Activated T-helper 17 cell treated with anti-CD3 and anti-CD28 coated beads, Interleukin-2, amount 50 U/mL, for 72 hours (primary cell): ENCODE data around the gene PLEKHA7. TPM values are rescaled to one million over a fixed set of nuclear protein-coding genes. Genes with fewer than 3 reads are reported as not detected.
"Not testable (repeated sequence)": the region's sequence is repeated elsewhere in the genome, so short reads cannot be mapped to it uniquely, and the experiment has no call there.

Experiments used
- ATAC-seq: fragments of 150-1000 bp; cut with Tn5 transposase; replicated peaks from 2 replicates; pipeline ENCODE4 v1.10.0; 2021; ENCODE audit warnings: mild to moderate bottlenecking, moderate library complexity
- H3K27ac Mint-ChIP-seq: one replicate; pipeline ENCODE4 v1.8.0; 2022; ENCODE audit warnings: mixed read lengths
- H3K27me3 Mint-ChIP-seq: one replicate; pipeline ENCODE4 v1.8.0; 2022; ENCODE audit warnings: mixed read lengths
- H3K36me3 Mint-ChIP-seq: one replicate; pipeline ENCODE4 v1.8.0; 2022; ENCODE audit warnings: low read depth, mild to moderate bottlenecking, mixed read lengths
- H3K4me1 Mint-ChIP-seq: one replicate; pipeline ENCODE4 v1.8.0; 2022; ENCODE audit warnings: mixed read lengths
- H3K4me3 Mint-ChIP-seq: one replicate; pipeline ENCODE4 v1.8.0; 2022; ENCODE audit warnings: mild to moderate bottlenecking, mixed read lengths
- H3K9me3 Mint-ChIP-seq: one replicate; pipeline ENCODE4 v1.8.0; 2022; ENCODE audit warnings: mixed read lengths
- total RNA-seq, 2 donors: library from RNA; stranded (reverse); gene quantifications; one replicate each; pipeline ENCODE4 v1.2.3, GENCODE V29; 2022

PLEKHA7 gene
- total RNA-seq, 2 donors from 2014 or later: 2.7 to 35.2 TPM

- Mint-ChIP-seq H3K9me3 (no peaks in the 10 kb centered on the region), H3K36me3 (peaks cover 5% of the 10 kb centered on the region), H3K4me1 (peaks cover 4% of the 10 kb centered on the region), H3K4me3 (peak overlapping the region; percentile 88), H3K27ac (peak overlapping the region; percentile 86), H3K27me3 (peaks cover 13% of the 10 kb centered on the region)
- ATAC-seq: peak; percentile 48
Observed at GRCh38 chr11:17014833-17015626, 816 bp upstream of the PLEKHA7 start.

DNA sequence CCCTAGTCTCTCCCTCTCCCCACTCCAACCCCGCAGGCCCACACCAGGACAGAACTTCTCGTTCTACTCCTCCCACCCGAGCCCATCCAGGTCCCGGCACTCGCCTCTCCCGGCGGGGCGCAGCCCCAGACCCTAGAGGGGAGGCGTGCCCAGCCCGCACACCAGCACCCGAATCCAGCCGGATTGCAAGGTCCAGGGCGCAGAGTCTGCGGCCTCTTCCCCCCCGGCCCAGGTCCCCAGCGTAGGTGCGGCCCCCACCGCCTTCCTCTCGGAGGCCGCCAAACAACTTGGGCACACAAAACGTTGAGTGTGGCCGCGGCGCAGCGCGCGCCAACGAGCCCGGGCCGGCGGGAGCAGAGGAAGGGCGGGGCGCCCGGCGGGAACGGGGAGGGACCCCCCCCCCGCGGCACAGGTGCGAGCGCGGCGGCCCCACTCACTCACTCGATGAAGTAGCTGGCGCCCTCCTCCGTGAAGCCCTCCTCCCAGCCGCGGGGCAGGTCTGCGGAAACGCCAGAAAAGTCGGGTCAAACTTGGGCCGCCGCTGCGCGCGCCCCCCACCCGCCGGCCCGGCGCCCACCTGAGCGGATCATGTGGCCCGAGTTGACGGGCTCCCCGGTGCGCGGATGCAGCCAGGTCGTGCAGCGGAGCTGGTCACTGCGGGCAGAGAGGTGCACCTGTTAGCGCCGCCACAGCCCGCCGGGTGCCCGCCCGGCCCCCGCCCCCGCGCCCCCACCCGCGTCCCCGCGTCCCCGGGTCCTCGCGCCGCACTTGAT lies 480 bp downstream of the PLEKHA7 start:
- Mint-ChIP-seq H3K27me3 (peaks cover 13% of the 10 kb centered on the region), H3K27ac (no peak overlapping the region), H3K9me3 (no peaks in the 10 kb centered on the region), H3K4me1 (peaks cover 4% of the 10 kb centered on the region), H3K4me3 (no peak overlapping the region), H3K36me3 (peaks cover 5% of the 10 kb centered on the region)
- peak; percentile 34 for ATAC-seq

DNA sequence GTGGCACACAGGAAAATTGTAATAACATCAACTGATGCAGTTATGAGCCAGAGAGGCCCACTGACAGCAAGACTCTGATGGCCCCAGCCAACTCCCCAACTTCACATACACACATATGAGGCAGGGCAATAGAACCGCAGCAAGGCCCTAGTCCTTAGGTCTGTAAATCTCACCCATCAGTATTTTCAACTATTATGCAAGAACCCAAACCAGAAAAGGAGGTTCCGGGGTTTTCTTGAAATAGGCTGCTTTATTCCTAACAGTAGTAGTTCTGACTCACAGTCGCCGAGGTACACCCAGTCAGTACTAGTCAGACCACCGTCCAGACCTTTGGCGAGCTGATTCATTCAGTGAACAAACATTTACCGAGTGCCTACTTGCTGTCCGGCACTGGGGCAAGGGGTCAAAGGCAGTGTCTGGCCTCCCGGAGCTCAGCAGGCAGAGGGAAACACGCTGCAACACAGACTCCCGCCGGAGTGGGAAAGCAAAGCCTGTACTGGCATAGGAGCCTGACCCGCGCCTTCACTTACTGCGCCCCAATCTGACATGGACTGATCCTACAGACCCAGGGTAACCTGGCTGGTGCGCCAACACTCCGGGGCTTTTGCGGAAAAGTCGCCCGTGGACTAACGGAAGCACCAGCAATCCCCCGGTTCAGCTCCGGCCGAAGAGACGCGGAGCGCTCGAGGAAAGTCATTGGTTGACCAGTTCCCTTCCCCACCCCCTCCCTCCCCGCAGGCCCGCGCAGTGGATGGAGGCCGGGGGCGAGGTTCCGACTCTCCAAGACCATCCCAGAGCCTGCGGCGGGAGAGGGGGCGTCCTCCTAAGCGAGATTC lies 1.3 kb downstream of the PLEKHA7 start:
- no peak overlapping the region for H3K27ac Mint-ChIP-seq
- no peaks in the 10 kb centered on the region for H3K9me3 Mint-ChIP-seq
- peaks cover 4% of the 10 kb centered on the region for H3K4me1 Mint-ChIP-seq
- peaks cover 13% of the 10 kb centered on the region for H3K27me3 Mint-ChIP-seq
- no peak overlapping the region for H3K4me3 Mint-ChIP-seq
- peaks cover 5% of the 10 kb centered on the region for H3K36me3 Mint-ChIP-seq
- peak; percentile 55 for ATAC-seq

DNA sequence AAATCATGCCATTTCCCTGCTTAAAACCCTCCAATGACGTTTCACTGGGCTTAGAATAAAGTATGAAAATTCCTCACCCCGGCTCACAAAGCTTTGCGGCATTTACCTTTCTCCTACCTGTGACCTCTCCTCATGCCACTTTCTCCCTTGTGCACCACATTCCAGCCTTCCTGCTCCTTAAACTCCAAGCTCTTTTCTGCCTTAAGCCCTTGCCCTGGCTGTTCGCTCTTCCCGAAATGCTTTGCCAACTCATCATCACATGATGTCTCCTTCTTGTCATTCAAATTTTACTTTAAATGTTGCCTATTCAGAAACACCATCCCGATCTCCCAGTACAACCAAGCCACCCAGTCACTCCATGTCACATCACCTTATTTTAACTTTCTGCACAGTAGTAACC lies 2.0 kb downstream of the PLEKHA7 start:
- H3K4me1 Mint-ChIP-seq: peaks cover 4% of the 10 kb centered on the region
- peaks cover 13% of the 10 kb centered on the region for H3K27me3 Mint-ChIP-seq
- no peak overlapping the region for H3K4me3 Mint-ChIP-seq
- no peak overlapping the region for H3K27ac Mint-ChIP-seq
- H3K9me3 Mint-ChIP-seq: no peaks in the 10 kb centered on the region
- no peak for ATAC-seq
- peaks cover 5% of the 10 kb centered on the region for H3K36me3 Mint-ChIP-seq

GRCh38 chr11:17010851-17011420 lies 3.3 kb downstream of the PLEKHA7 start:
- ATAC-seq: no peak
- Mint-ChIP-seq H3K4me1 (peaks cover 4% of the 10 kb centered on the region), H3K27me3 (peaks cover 9% of the 10 kb centered on the region)

GRCh38 chr11:17008099-17008498 lies 6.1 kb downstream of the PLEKHA7 start:
- no peak overlapping the region for H3K27ac Mint-ChIP-seq
- H3K9me3 Mint-ChIP-seq: no peaks in the 10 kb centered on the region
- H3K4me1 Mint-ChIP-seq: no peaks in the 10 kb centered on the region
- no peaks in the 10 kb centered on the region for H3K36me3 Mint-ChIP-seq
- H3K4me3 Mint-ChIP-seq: no peak overlapping the region
- no peak for ATAC-seq
- no peaks in the 10 kb centered on the region for H3K27me3 Mint-ChIP-seq

More at GRCh38 chr11:17010851-17011420, 3.3 kb downstream of the PLEKHA7 start:
- Mint-ChIP-seq H3K4me3 (no peak overlapping the region), H3K27ac (no peak overlapping the region), H3K36me3 (peaks cover 5% of the 10 kb centered on the region), H3K9me3 (no peaks in the 10 kb centered on the region)

DNA sequence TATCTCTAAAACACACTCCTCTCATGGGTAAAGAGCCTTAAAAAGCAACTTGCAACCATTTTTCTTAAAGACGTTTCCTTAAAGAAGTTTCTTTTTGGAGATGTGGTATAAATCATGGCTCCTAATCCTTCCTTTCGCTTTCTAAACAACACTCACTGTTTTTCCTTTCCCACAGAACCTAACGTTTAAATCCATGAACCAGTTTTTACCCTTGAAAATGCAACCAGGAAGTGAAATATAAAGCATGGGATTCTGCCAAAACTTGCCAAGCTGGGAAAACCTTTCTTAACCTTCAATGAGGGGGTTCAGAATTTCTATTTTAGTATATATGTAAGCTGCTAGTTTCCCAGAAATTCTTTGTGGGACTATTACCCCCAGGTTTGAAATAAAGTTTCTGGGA lies 8.6 kb downstream of the PLEKHA7 start:
- Mint-ChIP-seq H3K9me3 (no peaks in the 10 kb centered on the region), H3K27me3 (no peaks in the 10 kb centered on the region), H3K36me3 (no peaks in the 10 kb centered on the region), H3K27ac (no peak overlapping the region), H3K4me3 (no peak overlapping the region), H3K4me1 (no peaks in the 10 kb centered on the region)
- no peak for ATAC-seq

DNA sequence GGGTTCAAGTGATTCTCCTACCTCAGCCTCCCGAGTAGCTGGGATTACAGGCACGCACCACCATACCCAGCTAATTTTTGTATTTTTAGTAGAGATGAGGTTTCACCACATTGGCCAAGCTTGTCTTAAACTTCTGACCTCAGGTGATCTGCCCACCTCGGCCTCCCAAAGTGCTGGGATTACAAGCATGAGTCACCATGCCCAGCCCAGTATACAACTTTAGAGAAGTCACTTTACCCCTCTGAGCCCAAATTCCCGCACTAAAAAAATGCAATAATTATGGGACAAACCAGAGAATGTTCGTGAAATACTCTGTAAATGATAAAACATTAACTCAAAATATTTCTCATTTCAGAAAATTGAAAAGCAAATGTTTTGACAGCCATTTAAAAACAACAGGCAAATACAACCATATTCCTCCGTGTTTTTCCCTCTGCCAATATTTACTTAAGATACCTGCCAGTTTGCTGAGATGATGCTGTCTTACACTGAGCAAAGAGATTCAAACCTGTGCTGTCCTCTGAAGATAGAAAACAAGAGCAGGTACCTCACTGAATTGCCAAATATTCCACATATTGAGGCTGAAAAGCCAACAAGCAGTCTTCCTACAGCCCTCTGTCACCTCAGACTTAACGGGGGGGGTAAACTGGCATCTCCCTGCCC lies 9.6 kb downstream of the PLEKHA7 start:
- ATAC-seq: no peak
- Mint-ChIP-seq H3K36me3 (no peaks in the 10 kb centered on the region), H3K27me3 (no peaks in the 10 kb centered on the region), H3K4me3 (no peak overlapping the region), H3K9me3 (no peaks in the 10 kb centered on the region), H3K27ac (no peak overlapping the region), H3K4me1 (no peaks in the 10 kb centered on the region)

DNA sequence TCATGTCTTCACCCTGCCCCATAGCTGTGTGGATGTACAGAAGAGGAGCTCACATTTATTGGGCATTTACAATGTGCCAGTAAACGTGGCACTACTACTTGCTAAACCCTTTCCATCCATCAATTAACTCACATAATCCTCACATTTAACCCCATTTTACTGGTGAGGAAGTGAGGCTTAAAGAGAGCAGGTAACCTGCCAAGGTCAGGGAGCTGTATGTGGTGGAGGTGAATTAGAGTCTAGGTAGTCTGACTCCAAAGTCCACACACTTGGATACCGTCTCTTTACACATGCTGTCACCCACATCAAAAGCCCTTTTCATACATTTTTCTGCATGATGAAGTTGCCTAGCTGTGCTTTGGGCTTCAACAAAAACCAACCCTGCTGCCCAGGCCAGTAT lies 10.8 kb downstream of the PLEKHA7 start:
- ATAC-seq: no peak
- Mint-ChIP-seq H3K4me1 (no peaks in the 10 kb centered on the region), H3K4me3 (no peak overlapping the region), H3K9me3 (no peaks in the 10 kb centered on the region), H3K27me3 (no peaks in the 10 kb centered on the region), H3K36me3 (no peaks in the 10 kb centered on the region), H3K27ac (no peak overlapping the region)

GRCh38 chr11:17002543-17002942 lies 11.7 kb downstream of the PLEKHA7 start:
- H3K27me3 Mint-ChIP-seq: no peaks in the 10 kb centered on the region
- H3K36me3 Mint-ChIP-seq: no peaks in the 10 kb centered on the region
- no peak overlapping the region for H3K27ac Mint-ChIP-seq
- H3K4me1 Mint-ChIP-seq: no peaks in the 10 kb centered on the region
- H3K9me3 Mint-ChIP-seq: no peaks in the 10 kb centered on the region
- H3K4me3 Mint-ChIP-seq: no peak overlapping the region
- ATAC-seq: no peak

DNA sequence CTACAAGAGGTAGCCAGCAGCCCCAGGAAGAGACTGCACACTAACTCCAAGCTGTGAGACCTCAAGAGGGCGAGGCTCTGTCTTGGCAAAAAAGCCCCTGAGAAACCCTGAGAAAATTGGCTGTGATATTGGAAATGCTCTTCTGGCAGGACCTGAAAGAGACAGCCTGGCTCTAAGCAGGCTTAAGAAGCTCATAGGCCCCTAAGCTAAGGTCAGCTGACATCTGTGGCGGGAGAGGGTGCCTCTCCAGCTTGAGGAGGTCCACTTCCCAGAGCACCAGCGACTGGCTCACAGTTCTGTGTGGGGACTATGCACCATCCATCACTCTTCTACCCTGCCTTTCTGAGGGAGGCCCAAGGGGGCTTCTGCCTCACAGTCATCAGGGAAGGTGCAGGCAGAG lies 12.4 kb downstream of the PLEKHA7 start:
- no peak for ATAC-seq
- H3K27me3 Mint-ChIP-seq: no peaks in the 10 kb centered on the region
- no peaks in the 10 kb centered on the region for H3K9me3 Mint-ChIP-seq
- H3K27ac Mint-ChIP-seq: no peak overlapping the region
- H3K36me3 Mint-ChIP-seq: no peaks in the 10 kb centered on the region
- no peak overlapping the region for H3K4me3 Mint-ChIP-seq
- no peaks in the 10 kb centered on the region for H3K4me1 Mint-ChIP-seq

DNA sequence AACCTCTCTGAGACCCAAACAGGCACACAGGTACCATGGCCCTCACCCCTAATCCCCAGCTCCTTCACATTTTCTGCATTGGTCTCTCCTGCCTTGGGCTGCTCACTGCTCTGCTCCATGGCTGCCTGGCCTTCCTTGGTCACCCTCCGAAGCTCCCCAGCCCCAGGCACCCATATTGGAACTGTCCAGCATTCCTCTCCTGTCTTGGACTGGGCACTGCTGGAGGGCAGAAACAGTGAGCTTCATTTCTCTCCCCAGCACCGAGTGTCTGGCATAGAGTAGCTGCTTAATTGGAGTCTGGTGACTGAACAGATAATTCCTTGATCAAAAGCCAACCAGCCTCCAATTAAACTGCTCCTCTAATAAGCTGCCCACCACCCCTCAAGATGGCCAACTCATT lies 13.2 kb downstream of the PLEKHA7 start:
- ATAC-seq: no peak
- no peak overlapping the region for H3K4me3 Mint-ChIP-seq
- H3K27me3 Mint-ChIP-seq: no peaks in the 10 kb centered on the region
- no peaks in the 10 kb centered on the region for H3K9me3 Mint-ChIP-seq
- no peaks in the 10 kb centered on the region for H3K4me1 Mint-ChIP-seq
- H3K27ac Mint-ChIP-seq: no peak overlapping the region
- H3K36me3 Mint-ChIP-seq: no peaks in the 10 kb centered on the region

GRCh38 chr11:17000253-17000652 lies 14.0 kb downstream of the PLEKHA7 start:
- not testable (repeated sequence) for H3K9me3 Mint-ChIP-seq, H3K27me3 Mint-ChIP-seq, H3K27ac Mint-ChIP-seq, H3K4me3 Mint-ChIP-seq, H3K4me1 Mint-ChIP-seq, H3K36me3 Mint-ChIP-seq, ATAC-seq

DNA sequence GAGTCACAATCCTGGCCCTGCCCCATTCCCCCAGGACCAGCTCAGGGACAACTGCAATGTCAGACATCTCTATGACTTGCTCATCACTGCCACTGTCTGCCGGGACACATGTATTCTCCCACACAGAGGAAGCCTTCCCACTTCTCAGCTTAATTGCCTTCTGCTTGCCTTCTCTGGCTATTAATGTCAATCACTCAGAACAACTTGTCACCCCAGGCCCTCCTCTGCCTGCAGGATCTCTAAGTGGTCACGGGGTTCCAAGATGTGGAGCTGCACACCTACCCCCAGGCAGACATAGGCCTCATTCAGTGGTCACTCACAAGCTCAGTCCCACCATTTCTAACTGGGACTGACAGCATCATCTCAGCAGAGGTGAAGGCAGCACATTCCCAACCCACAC lies 15.1 kb downstream of the PLEKHA7 start:
- Mint-ChIP-seq H3K27me3 (no peaks in the 10 kb centered on the region), H3K27ac (no peak overlapping the region), H3K4me1 (no peaks in the 10 kb centered on the region), H3K36me3 (no peaks in the 10 kb centered on the region), H3K4me3 (no peak overlapping the region), H3K9me3 (no peaks in the 10 kb centered on the region)
- no peak for ATAC-seq
